Neural cell (in vitro differentiated cells): Measurements from ENCODE around the gene BRINP2.

Source experiments
- EP300 ChIP-seq: fragments of 450-650 bp; conservative IDR thresholded peaks from 2 replicates; pipeline ENCODE4 v1.6.1; 2014; ENCODE audit warnings: antibody characterized with exemption, mild to moderate bottlenecking, moderate library complexity; ENCODE audit not compliant: poor library complexity, severe bottlenecking
- EZH2 ChIP-seq: fragments of 200-600, 300-800 bp; shearing (Covaris generic), sonication (generic); IDR thresholded peaks from 2 replicates; pipeline ENCODE4 v1.6.1; 2014; ENCODE audit warnings: antibody characterized with exemption, low read length, borderline replicate concordance, mild to moderate bottlenecking; ENCODE audit not compliant: insufficient read depth, poor library complexity, severe bottlenecking
- POLR2AphosphoS5 ChIP-seq: IDR thresholded peaks from 2 replicates; pipeline ENCODE4 v1.6.1; 2012
- RAD21 ChIP-seq: fragments of 450-650 bp; conservative IDR thresholded peaks from 2 replicates; pipeline ENCODE4 v1.6.1; 2014; ENCODE audit warnings: antibody characterized with exemption, mild to moderate bottlenecking, moderate library complexity
- TF ChIP-seq, protein P1 (sequence below): fragments of 450-650 bp; IDR thresholded peaks from 2 replicates; pipeline ENCODE4 v1.5.1; 2014; ENCODE audit warnings: antibody characterized with exemption, mild to moderate bottlenecking, moderate library complexity; ENCODE audit not compliant: poor library complexity, severe bottlenecking

DNA sequence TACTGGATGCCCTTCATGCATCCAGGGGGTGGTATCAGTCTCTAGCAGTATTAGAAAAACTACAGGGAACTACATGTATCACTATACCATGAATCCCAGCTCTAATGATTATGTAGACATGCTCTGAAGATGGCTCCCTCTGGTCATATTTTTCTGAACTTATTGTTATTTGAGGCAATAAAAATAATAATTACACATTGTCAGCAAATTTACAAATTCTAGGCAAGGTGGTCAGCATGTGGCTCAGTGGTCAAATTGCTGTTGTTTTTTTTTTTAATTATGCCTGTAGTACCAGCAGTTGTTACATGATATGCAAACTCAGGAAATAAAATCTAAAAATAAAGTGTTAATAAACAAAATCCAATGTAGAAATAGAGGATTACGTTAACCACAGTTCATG lies 28.7 kb upstream of the BRINP2 start:
- TF ChIP-seq, protein P1, sequence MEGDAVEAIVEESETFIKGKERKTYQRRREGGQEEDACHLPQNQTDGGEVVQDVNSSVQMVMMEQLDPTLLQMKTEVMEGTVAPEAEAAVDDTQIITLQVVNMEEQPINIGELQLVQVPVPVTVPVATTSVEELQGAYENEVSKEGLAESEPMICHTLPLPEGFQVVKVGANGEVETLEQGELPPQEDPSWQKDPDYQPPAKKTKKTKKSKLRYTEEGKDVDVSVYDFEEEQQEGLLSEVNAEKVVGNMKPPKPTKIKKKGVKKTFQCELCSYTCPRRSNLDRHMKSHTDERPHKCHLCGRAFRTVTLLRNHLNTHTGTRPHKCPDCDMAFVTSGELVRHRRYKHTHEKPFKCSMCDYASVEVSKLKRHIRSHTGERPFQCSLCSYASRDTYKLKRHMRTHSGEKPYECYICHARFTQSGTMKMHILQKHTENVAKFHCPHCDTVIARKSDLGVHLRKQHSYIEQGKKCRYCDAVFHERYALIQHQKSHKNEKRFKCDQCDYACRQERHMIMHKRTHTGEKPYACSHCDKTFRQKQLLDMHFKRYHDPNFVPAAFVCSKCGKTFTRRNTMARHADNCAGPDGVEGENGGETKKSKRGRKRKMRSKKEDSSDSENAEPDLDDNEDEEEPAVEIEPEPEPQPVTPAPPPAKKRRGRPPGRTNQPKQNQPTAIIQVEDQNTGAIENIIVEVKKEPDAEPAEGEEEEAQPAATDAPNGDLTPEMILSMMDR = no peak
- no peak for TF ChIP-seq EP300
- TF ChIP-seq EZH2 = no peak
- TF ChIP-seq POLR2AphosphoS5 = no peak
- TF ChIP-seq RAD21 = no peak
